IMR-90 (cell line): Measurements from ENCODE around the gene SHLD3.

Source experiments
- BHLHE40 ChIP-seq: fragments of 150-350 bp; IDR thresholded peaks from 2 replicates; pipeline ENCODE4 v1.6.1; 2016; ENCODE audit warnings: mild to moderate bottlenecking, low read depth, low read length
- CEBPB ChIP-seq: IDR thresholded peaks from 2 replicates; pipeline ENCODE4 v1.6.1; 2012; ENCODE audit warnings: low read depth, low read length, improper control_type of control experiment
- ELK1 ChIP-seq: fragments of 150-350 bp; IDR thresholded peaks from 2 replicates; pipeline ENCODE4 v1.6.1; 2016; ENCODE audit warnings: low read depth, mild to moderate bottlenecking, low read length, moderate library complexity, borderline replicate concordance
- FOS ChIP-seq: fragments of 150-350 bp; IDR thresholded peaks from 2 replicates; pipeline ENCODE4 v1.6.1; 2016; ENCODE audit warnings: low read depth, low read length
- MAFK ChIP-seq: IDR thresholded peaks from 2 replicates; pipeline ENCODE4 v1.6.1; 2012; ENCODE audit warnings: low read depth, low read length, improper control_type of control experiment
- MAZ ChIP-seq: IDR thresholded peaks from 2 replicates; pipeline ENCODE4 v1.6.1; 2012; ENCODE audit warnings: low read depth, mild to moderate bottlenecking, low read length, improper control_type of control experiment, moderate library complexity, borderline replicate concordance
- MXI1 ChIP-seq: IDR thresholded peaks from 2 replicates; pipeline ENCODE4 v1.6.1; 2012; ENCODE audit warnings: low read depth, mild to moderate bottlenecking, low read length, moderate library complexity, borderline replicate concordance
- NFE2L2 ChIP-seq: fragments of 150-350 bp; IDR thresholded peaks from 2 replicates; pipeline ENCODE4 v1.6.1; 2016; ENCODE audit warnings: low read depth, mild to moderate bottlenecking, low read length
- POLR2A ChIP-seq: IDR thresholded peaks from 2 replicates; pipeline ENCODE4 v1.6.1; 2012; ENCODE audit warnings: mild to moderate bottlenecking, low read depth, low read length
- RAD21 ChIP-seq: IDR thresholded peaks from 2 replicates; pipeline ENCODE4 v1.6.1; 2012; ENCODE audit warnings: low read length, improper control_type of control experiment
- RCOR1 ChIP-seq: IDR thresholded peaks from 2 replicates; pipeline ENCODE4 v1.6.1; 2012; ENCODE audit warnings: mild to moderate bottlenecking, low read length, improper control_type of control experiment; ENCODE audit not compliant: insufficient replicate concordance
- SMC3 ChIP-seq: fragments of 150-350 bp; IDR thresholded peaks from 2 replicates; pipeline ENCODE4 v1.6.1; 2016; ENCODE audit warnings: low read depth, mild to moderate bottlenecking, antibody characterized with exemption, low read length, moderate library complexity
- TF ChIP-seq, protein P1 (sequence below): conservative IDR thresholded peaks from 2 replicates; pipeline ENCODE4 v1.5.1; 2012; ENCODE audit warnings: mild to moderate bottlenecking, low read depth, low read length, improper control_type of control experiment
- TF ChIP-seq, protein P2 (sequence below): fragments of 150-350 bp; IDR thresholded peaks from 2 replicates; pipeline ENCODE4 v1.6.1; 2017; ENCODE audit warnings: mild to moderate bottlenecking, antibody characterized with exemption, low read length, low read depth

- TF ChIP-seq ELK1 (no peak), POLR2A (peak; percentile 2; the same call in 1 of the 2 replicates), SMC3 (no peak), CEBPB (no peak), MAFK (no peak), RCOR1 (no peak), BHLHE40 (no peak), RAD21 (no peak), MAZ (peak; percentile 50; the same call in 1 of the 2 replicates), NFE2L2 (no peak), MXI1 (peak; percentile 39; the same call in 1 of the 2 replicates), FOS (no peak)
- TF ChIP-seq, protein P1, sequence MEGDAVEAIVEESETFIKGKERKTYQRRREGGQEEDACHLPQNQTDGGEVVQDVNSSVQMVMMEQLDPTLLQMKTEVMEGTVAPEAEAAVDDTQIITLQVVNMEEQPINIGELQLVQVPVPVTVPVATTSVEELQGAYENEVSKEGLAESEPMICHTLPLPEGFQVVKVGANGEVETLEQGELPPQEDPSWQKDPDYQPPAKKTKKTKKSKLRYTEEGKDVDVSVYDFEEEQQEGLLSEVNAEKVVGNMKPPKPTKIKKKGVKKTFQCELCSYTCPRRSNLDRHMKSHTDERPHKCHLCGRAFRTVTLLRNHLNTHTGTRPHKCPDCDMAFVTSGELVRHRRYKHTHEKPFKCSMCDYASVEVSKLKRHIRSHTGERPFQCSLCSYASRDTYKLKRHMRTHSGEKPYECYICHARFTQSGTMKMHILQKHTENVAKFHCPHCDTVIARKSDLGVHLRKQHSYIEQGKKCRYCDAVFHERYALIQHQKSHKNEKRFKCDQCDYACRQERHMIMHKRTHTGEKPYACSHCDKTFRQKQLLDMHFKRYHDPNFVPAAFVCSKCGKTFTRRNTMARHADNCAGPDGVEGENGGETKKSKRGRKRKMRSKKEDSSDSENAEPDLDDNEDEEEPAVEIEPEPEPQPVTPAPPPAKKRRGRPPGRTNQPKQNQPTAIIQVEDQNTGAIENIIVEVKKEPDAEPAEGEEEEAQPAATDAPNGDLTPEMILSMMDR = no peak
- TF ChIP-seq, protein P2, sequence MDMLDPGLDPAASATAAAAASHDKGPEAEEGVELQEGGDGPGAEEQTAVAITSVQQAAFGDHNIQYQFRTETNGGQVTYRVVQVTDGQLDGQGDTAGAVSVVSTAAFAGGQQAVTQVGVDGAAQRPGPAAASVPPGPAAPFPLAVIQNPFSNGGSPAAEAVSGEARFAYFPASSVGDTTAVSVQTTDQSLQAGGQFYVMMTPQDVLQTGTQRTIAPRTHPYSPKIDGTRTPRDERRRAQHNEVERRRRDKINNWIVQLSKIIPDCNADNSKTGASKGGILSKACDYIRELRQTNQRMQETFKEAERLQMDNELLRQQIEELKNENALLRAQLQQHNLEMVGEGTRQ = no peak
These were observed 729 bp upstream of the SHLD3 start, which contains the start of gene TRIM23 for GRCh38 chr5:65624025-65624570.
